GM18526 (cell line): ENCODE measurements around the gene DLG2.

Experiments
- POLR2A ChIP-seq: IDR thresholded peaks from 3 replicates; pipeline ENCODE4 v1.6.1; 2011; ENCODE audit not compliant: insufficient read length; ENCODE audit errors: extremely low read depth

Gene DLG2

DNA sequence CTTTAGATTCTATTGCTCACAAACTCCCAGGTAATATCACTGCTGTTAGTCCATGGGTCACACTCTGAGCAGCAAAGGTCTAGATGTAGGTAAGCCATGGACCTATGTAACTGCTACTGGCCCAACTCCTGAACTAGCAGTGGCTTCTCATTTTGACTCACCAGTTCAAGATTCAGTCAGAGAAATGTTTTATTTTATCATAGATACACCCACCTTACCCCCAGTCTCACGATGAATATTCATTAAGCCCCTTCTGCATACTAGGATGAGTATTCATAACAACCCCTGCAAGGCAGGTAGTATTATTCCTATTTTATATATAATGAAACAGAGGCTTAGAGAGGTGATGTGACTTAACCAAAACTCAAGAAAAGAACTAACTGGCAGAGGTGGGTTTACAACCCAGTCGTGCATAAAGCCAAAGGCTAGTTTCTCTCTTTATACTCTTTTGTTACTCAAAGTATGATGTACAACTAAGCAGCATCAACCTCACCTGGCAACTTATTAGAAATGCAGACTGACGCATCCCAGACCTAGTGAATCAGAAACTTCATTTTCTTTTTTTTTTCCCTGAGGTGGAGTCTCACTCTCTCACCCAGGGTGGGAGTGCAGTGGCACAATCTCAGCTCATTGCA, 1383.4 kb downstream of the DLG2 start:
- no peak for TF ChIP-seq POLR2A

GRCh38 chr11:84241343-84242131, 1385.6 kb downstream of the DLG2 start:
- no peak for TF ChIP-seq POLR2A

GRCh38 chr11:84240847-84241246, 1386.3 kb downstream of the DLG2 start:
- no peak for TF ChIP-seq POLR2A

- TF ChIP-seq POLR2A = no peak
Observed at GRCh38 chr11:84236436-84236835, 1390.7 kb downstream of the DLG2 start.

- no peak for TF ChIP-seq POLR2A
Observed at GRCh38 chr11:84234462-84235202, 1392.5 kb downstream of the DLG2 start.

DNA sequence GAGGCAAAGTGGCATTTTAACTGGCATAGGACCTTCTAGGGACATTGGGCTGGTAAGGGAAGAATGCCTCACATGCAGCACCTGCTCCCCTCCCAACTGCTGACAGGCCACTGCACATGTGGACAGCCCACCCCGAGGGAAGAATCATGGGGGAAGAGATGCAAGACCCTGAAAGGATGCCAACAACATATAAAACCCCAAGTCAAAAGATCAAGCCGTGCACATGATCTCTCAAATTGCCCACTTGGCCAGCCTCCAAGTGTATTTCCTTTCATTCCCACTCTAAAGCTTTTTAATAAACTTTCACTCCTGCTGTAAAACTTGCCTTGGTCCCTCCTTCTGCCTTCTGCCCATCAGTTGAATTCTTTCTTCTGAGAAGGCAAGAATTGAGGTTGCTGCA, 1393.1 kb downstream of the DLG2 start:
- no peak for TF ChIP-seq POLR2A

- TF ChIP-seq POLR2A = no peak
Observed at GRCh38 chr11:84232511-84232910, 1394.6 kb downstream of the DLG2 start.

DNA sequence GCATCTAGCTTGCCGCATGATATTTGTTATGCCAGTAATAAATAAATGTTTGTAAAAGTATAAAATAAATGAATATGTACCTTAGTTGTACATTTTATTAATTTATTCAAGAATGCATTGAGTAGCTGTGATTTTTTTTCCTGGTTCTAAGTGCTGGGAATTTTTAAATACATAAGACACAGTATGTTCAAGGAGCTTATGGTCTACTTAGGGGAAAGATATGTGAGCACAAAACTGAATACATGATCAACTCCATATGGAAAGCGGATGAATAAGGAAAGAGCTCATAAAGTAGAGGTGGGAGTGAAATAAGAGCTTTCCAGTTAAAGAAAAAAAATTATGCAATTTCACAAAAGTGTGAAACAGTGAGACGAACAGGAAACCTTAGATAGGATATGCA, 1396.7 kb downstream of the DLG2 start:
- TF ChIP-seq POLR2A = no peak

DNA sequence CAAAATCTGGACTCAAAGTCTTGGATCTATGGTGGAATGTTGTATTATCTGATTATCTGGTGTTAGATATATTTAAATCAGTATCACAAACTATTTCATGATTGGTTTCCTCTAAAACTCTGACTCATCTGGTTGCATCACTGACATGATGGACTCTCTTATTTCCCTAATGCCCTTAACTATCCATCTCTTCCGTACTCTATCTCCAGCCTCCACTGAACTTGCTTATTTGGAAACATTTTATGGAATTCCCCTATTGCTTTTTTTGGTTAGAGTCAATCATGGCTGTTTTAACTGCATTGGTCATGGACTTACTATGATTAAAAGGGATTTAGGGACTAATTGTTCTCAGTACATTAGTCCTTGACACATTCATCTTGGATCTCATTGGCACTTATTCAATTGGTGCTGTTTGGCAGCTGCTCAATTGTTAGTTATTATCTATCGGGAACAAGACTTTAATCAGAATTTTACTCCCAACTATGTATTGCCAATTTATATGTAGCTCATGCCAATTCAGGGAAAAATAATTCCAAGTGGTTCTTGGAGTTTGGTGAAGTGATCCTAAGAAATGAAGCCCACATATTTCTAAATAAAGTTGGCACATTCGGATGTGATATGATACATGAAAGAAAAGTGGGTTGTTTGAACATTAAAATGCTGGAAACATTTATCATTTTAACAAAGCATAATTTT, 1399.0 kb downstream of the DLG2 start:
- TF ChIP-seq POLR2A = no peak

DNA sequence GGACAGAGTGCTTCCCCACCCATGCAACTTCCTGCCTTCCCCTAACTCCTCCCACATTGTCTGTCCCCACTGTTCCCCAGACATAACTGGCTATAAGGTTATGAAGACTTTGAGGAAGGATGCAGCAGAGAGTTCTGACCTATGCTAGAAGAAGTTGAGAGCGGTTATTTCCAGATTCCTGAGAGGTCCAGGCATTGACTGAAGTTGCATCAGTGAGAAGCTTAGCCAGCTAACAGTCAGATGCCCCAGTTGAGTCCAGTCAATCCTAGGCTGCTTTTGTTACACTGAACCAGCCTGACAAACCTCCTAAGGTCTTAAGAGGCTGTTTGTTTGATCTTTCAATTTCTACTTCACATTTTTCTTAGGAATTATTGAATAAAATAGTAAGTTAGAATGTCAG, 1403.1 kb downstream of the DLG2 start:
- TF ChIP-seq POLR2A = no peak

DNA sequence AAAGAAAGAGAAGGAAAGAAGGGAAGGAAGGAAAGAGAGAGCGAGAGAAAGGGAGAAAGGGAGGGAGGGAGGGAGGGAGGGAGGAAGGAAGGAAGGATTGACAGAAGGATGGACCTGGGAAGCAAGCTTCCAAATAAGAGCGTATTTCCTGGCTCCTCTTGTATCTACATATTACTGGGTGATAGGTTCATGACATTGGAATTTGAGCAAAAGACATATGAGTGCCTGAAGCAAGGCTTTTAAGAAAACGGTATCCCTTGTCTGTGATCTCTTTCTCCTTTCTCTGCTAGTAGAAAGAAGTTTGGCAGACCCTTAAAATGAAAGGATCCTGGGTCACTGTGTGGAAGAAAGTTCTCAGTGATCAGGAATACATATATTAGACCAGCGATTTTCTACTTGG, 1408.8 kb downstream of the DLG2 start:
- no peak for TF ChIP-seq POLR2A

GRCh38 chr11:84215672-84216071, 1411.5 kb downstream of the DLG2 start:
- TF ChIP-seq POLR2A = no peak

GRCh38 chr11:84214557-84214956, 1412.6 kb downstream of the DLG2 start:
- no peak for TF ChIP-seq POLR2A

DNA sequence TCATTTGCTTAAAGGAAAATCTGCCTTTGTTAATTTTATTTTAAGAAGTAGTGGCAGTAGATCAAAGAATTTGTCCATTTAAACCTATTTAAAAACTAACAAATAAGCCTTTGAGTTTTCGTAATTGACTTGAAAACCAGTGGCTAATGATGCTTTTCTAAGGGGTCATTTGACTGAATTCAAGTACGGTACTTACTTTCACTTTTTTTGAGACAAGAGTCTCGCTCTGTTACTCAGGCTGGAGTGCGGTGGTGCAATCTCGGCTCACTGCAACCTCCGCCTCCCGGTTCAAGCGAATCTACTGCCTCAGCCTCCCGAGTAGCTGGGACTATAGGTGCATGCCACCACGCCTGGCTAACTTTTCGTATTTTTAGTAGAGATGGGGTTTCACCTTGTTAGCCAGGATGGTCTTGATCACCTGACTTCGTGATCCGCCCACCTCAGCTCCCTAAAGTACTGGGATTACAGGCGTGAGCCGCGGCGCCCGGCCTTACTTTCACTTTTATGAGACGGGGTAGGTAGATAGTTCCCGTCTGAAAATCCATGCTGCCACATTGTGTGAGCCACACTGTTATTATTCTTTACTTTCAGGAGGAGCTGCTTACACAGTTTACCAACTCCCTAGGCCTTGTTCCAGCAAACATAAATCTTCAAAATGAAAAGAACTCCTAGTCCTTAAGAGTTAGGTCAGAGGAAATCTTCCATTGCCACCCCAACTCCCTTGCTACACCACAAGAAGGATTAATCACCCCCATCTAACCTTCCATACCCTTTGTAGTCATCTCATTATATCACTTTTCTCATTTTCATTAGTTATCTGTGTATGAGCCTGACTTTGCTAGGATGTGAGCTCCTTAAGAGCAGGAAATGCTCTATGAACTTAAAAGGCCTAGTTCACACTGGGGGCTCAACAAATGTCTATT, 1414.4 kb downstream of the DLG2 start:
- no peak for TF ChIP-seq POLR2A
